Eye (tissue), 1 donor: ENCODE measurements around the gene DOP1B.
"Not testable (repeated sequence)": the region's sequence is repeated elsewhere in the genome, so short reads cannot be mapped to it uniquely, and the experiment has no call there.

Experiments used
- DNase-seq: peaks from one replicate; pipeline ENCODE4 v3.0.0-alpha.2; 2015

Gene DOP1B, protein sequence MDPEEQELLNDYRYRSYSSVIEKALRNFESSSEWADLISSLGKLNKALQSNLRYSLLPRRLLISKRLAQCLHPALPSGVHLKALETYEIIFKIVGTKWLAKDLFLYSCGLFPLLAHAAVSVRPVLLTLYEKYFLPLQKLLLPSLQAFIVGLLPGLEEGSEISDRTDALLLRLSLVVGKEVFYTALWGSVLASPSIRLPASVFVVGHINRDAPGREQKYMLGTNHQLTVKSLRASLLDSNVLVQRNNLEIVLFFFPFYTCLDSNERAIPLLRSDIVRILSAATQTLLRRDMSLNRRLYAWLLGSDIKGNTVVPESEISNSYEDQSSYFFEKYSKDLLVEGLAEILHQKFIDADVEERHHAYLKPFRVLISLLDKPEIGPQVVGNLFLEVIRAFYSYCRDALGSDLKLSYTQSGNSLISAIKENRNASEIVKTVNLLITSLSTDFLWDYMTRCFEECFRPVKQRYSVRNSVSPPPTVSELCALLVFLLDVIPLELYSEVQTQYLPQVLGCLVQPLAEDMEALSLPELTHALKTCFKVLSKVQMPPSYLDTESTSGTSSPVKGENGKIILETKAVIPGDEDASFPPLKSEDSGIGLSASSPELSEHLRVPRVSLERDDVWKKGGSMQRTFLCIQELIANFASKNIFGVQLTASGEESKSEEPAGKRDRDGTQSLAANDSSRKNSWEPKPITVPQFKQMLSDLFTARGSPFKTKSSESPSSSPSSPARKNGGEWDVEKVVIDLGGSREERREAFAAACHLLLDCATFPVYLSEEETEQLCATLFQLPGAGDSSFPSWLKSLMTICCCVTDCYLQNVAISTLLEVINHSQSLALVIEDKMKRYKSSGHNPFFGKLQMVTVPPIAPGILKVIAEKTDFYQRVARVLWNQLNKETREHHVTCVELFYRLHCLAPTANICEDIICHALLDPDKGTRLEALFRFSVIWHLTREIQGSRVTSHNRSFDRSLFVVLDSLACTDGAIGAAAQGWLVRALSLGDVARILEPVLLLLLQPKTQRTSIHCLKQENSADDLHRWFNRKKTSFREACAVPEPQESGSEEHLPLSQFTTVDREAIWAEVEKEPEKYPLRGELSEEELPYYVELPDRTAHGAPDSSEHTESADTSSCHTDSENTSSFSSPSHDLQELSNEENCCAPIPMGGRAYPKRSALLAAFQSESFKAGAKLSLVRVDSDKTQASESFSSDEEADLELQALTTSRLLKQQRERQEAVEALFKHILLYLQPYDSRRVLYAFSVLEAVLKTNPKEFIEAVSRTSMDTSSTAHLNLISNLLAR (N-terminal part only)

DNA sequence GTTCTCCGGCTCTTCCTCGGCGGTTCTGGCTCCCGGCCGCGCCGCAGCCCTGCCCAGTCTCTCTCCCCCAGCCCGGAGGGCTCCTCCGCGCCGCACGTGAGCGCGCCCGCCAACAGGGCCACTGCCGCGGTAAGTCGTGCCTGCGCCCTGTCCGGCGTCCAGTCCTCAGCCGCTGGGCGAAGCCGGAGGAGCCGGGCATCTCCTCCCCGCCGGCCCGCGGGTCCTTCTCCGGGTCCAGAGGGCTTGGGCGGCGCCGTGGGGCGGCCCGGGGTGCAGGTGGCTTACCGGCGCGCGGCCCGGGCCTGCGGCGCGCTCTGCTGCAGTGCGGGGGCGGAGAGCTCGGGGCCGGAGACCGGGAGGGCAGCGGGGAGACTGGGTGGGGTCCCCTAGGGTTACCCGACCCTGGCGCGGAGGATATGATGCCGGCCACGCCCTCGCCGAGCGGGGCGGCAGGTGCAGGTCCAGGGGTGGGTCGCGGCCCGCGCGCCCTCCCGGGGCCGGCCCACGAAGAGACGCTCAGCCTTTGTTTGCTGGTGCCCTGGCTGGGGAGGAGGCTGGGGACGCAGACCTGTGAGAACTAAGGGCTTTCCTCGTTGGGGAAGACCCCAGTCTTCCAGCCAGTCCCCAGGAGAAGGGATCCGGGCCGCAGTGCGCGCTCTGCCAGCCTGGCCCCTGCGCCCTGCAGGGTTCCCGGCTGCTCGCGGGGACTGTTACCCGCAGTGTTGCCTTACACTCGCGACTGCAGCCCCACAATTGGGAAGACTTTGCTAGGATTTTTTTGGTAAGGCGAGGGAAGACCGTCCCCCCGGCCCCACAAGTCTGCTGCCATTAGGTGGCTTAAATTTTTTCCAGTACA lies at the start of gene DOP1B:
Gene DOP1B, plus strand, starts transcription at position 10 of the 856 bp plus-strand sequence. CDS start 7,910 bp downstream, outside the sequence.
- DNase-seq = no peak

- no peak for DNase-seq
Measured at GRCh38 chr21:36109868-36110267, 46.8 kb upstream of the DOP1B start.

DNA sequence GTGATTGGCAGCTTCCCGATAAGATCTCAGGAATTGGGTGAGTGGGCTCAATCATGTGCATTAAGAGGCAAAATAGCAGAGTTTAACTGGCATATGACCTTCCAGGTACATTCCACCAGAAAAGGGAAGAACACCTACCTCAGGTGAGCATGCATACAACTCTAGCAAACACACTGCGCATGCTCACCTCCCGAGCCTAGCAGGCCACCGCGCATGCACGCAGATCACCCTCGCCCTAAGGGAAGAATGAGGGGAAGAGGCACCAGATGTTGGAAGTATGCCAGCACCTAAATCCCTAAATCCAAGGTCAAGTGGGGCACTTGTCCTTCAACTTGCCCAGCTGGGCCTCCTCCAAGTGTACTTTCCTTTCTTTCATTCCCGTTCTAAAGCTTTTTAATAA lies 45.4 kb upstream of the DOP1B start:
- peak; percentile 13 for DNase-seq

- no peak for DNase-seq
Measured at GRCh38 chr21:36113647-36114428, 42.8 kb upstream of the DOP1B start.

- no peak for DNase-seq
Measured at GRCh38 chr21:36115138-36115730, 41.4 kb upstream of the DOP1B start.

- DNase-seq = no peak
Measured at GRCh38 chr21:36117286-36117741, 39.3 kb upstream of the DOP1B start.

DNA sequence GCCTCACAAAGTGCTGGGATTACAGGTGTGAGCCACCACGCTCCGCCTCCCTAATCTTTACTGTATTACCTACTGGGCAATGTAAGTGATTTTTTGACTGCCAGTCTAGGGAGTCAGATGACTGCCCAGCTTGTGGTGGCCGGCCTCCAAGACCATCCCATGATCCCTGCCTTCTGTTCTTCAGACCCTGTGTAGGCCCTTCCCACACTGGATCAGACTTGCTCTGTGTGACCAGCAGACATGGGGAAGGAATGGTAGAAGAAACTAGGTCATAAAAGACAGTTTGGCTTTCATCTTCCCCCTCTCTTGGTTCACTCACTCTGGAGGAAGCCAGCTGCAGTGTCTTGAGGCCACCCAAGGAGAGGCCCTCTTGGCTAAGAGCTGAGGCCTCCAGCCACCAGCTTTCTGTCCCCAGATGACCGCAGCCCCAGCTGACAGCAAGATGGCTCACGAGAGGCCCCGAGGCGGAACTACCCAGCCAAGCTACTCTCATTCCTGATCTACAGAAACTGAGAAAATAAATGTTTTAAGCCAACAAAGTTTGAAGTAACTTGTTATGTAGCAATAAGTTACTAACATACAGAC lies 36.2 kb upstream of the DOP1B start:
- DNase-seq = no peak

- DNase-seq = no peak
Measured at GRCh38 chr21:36122977-36123376, 33.6 kb upstream of the DOP1B start.

DNA sequence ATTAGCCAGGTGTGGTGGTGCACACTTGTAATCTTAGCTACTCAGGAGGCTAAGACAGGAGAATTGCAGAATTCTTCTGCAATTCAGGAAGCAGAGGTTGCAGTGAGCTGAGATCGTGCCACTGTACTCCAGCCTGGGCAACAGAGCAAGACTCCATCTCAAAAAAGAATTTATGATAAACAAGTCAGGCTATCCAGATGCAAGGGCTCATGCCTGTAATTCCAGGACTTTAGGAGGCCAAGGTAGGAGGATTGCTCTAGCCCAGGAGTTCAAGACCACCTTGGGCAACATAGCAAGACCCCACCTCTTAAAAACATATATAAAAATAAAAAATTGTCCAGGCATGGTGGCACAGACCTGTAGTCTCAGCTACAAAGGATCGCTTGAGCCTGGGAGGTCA lies 32.2 kb upstream of the DOP1B start:
- DNase-seq = no peak

DNA sequence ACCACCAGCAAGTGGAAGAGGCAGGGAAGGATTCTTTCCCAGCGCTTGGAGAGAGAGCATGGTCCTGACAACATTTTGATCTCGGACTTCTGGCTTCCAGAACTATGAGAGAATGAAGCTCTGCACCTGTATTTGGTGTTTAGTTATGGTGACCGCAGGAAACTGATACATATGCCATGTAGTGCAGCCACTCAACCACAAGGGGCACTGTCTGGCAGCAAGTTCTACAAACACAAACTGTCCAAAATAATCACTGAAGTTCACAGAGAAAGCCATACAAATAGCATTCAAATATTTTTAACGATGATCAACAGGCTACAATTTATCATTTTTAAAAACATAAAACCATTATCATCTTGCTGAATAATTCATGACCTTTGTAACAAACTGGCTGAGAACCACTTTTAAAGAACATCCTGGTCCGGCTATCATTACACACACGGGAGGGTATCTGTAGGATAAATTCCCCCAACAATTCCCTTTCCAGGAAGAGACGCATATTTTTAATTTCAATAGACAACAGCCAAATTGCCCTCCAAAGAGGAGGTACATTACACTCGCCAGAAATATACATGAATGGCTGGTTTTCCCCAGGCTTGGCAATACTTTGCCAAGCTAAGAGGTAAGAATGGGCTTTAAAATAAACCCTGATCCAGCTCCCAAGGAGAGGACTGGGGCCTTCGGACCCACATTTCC lies 31.0 kb upstream of the DOP1B start:
- peak; percentile 72 for DNase-seq

DNA sequence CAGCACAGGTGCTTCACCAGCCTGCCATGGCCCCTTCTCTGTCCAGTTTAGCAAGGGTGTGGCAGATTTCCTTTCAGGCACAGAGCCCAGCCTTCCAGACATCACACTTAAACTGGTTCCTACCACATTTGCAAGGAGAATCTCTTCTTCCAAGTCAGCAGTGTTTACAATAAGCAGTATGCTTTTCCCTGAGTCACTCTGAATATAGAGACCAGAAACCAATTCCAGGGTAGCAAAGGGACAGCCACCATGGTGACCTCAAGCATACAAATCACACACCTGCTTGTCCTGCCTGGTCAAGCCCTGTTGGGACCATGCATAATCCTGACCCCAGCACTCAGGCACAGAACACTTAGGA lies 30.4 kb upstream of the DOP1B start:
- no peak for DNase-seq

DNA sequence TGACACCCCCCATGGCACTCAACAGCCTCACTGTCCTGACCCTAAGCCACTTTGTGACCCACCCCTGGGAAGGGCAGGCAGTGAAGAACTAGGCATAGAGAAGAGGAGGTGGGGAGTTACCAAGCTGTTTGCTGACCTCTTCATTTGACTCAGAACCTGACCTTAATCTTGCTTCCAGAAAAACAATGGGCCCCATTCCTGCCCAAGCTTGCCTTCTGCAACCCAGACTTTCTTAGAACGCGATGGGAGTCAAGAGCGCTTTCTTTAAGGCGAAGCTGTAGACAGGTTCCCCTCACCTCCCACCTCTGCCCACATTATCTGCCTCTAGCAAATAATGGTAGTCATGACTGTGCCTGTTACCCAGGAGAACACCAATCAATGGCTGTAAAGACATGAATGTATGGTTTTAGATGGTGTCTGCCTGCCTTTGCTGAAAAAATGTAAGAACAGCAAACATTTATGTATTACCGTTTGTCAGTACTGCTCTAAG lies 30.0 kb upstream of the DOP1B start:
- DNase-seq = no peak

- DNase-seq = no peak
Measured at GRCh38 chr21:36127250-36127904, 29.2 kb upstream of the DOP1B start.

DNA sequence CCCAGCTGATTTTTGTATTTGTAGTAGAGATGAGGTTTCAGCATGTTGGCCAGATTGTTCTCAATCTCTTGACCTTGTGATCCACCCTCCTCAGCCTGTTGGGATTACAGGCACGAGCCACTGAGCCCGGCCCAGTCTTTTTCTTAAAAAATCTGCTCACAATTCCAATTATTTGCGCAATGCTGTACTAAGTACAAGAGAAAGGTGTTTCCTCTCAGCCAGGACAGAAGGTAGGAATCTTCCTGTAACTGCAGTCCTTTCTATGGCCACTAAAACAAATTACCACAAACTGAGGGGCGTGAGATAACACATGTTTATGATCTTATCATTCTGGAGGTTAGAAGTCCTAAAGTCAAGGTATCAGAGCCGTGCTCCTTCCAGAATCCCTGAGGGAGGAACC lies 28.6 kb upstream of the DOP1B start:
- no peak for DNase-seq

GRCh38 chr21:36129219-36129618 lies 27.4 kb upstream of the DOP1B start:
- no peak for DNase-seq

DNA sequence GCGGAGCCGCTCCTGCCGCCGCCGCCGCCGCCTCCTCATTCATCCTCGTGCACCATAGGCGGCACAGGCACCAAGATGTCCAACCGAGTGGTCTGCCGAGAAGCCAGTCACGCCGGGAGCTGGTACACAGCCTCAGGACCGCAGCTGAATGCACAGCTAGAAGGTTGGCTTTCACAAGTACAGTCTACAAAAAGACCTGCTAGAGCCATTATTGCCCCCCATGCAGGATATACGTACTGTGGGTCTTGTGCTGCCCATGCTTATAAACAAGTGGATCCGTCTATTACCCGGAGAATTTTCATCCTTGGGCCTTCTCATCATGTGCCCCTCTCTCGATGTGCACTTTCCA lies 26.2 kb upstream of the DOP1B start:
- not testable (repeated sequence) for DNase-seq

- not testable (repeated sequence) for DNase-seq
Measured at GRCh38 chr21:36130839-36131238, 25.8 kb upstream of the DOP1B start.

GRCh38 chr21:36132696-36133095 lies 23.9 kb upstream of the DOP1B start:
- DNase-seq = no peak

DNA sequence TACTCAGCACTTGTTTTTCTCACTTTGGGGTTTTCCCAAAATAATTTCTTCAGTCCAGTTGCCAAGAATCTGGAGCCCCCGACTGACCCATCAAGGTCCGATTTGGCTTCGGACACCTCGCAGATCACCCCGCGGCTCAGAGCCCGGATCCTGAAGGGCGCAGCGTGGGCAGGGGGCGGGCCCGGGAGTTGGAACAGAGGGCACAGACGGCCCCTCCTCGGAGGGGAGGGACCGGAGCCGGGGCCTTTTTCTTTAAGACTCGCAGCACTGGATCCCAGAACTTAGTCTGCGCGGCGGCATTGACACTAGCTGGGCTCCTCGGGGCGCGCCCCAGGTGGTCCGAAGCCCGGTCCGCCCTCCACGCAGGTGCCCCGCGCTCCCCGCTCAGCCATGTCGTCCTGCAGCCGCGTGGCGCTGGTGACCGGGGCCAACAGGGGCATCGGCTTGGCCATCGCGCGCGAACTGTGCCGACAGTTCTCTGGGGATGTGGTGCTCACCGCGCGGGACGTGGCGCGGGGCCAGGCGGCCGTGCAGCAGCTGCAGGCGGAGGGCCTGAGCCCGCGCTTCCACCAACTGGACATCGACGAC lies 21.7 kb upstream of the DOP1B start, which contains the start of gene CBR3:
Gene CBR3, plus strand, starts transcription at position 277 of the 588 bp plus-strand sequence. Its CDS starts 114 bp downstream, at position 391.
- peak; percentile 64 for DNase-seq
